ACC112 (cell line): ENCODE results near the gene TEKT5.
"Not testable (repeated sequence)": the region's sequence is repeated elsewhere in the genome, so short reads cannot be mapped to it uniquely, and the experiment has no call there.

Experiments
- H2AFZ ChIP-seq: fragments of 200-600 bp; sonication (generic); one replicate; pipeline ENCODE4 v1.6.0; 2017; ENCODE audit warnings: antibody characterized with exemption, low read length; ENCODE audit not compliant: unreplicated experiment
- H3K27ac ChIP-seq: fragments of 200-600 bp; sonication (generic); 2 replicates; pipeline ENCODE4 v1.5.1; 2014; ENCODE audit warnings: low read depth, mild to moderate bottlenecking, antibody characterized with exemption, low read length, moderate library complexity
- H3K27me3 ChIP-seq: fragments of 200-600 bp; sonication (generic); 2 replicates; pipeline ENCODE4 v1.6.1; 2014; ENCODE audit warnings: mild to moderate bottlenecking, antibody characterized with exemption, low read length, moderate library complexity, mixed read lengths; ENCODE audit not compliant: insufficient read depth
- H3K36me3 ChIP-seq: fragments of 200-600 bp; sonication (generic); 2 replicates; pipeline ENCODE4 v1.6.1; 2016; ENCODE audit warnings: mild to moderate bottlenecking, antibody characterized with exemption, low read length, moderate library complexity, mixed read lengths; ENCODE audit not compliant: insufficient read depth
- H3K4me1 ChIP-seq: fragments of 200-600 bp; sonication (generic); one replicate; pipeline ENCODE4 v1.6.1; 2016; ENCODE audit warnings: low read length, mixed read lengths; ENCODE audit not compliant: insufficient read depth, unreplicated experiment, control insufficient read depth
- H3K4me3 ChIP-seq: fragments of 200-600 bp; sonication (generic); 2 replicates; pipeline ENCODE4 v1.5.1; 2014; ENCODE audit warnings: mild to moderate bottlenecking, low read depth, low read length
- H3K79me2 ChIP-seq: fragments of 200-600 bp; sonication (generic); one replicate; pipeline ENCODE4 v1.6.0; 2016; ENCODE audit warnings: low read length; ENCODE audit not compliant: control insufficient read depth, unreplicated experiment, insufficient read depth

Gene TEKT5

GRCh38 chr16:10658943-10659342 lies 35.8 kb downstream of the TEKT5 start:
- Histone ChIP-seq H3K27ac (no peak overlapping the region), H3K27me3 (peaks cover 33% of the 10 kb centered on the region), H3K79me2 (no peaks in the 10 kb centered on the region), H3K4me3 (no peak overlapping the region), H3K36me3 (no peaks in the 10 kb centered on the region), H3K4me1 (no peaks in the 10 kb centered on the region), H2AFZ (no peak overlapping the region)

DNA sequence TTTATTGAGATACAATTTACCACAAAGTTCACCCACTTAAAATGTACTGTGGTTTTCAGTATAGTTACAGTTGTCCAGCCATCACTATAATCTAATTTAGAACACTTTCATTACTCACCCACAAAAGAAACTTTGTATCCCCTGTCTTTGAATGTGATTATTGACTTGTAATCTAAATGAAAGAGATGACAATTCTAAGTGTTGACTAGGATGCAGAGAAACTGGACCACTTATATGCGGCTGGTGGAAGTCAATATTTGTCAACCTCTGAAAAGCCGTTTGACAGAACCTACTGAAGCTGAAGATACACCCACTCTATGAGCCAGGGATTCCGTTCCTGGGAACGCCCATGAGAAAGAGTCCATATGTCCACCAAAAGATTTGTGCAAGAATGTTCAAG lies 36.8 kb downstream of the TEKT5 start:
- Histone ChIP-seq H3K79me2 (no peaks in the 10 kb centered on the region), H3K36me3 (no peaks in the 10 kb centered on the region), H3K27me3 (peaks cover 23% of the 10 kb centered on the region), H3K27ac (no peak overlapping the region), H3K4me1 (no peaks in the 10 kb centered on the region), H2AFZ (no peak overlapping the region), H3K4me3 (no peak overlapping the region)

DNA sequence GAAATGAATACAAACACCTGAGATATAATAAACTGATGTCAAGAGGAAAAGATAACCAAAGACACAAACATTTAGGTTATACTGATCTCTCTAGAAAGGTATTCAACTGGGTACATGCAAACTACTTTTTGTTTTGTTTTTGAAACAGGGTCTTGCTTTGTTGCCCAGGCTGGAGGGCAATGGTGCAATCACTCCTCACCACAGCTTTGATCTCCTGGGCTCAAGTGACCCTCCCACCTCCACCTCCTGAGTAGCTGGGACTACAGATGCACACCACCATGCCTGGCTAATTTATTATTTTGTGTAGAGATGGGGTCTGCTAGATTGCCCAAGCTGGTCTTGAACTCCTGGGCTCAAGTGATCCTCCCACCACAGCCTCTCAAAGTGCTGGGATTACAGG lies 38.1 kb downstream of the TEKT5 start:
- H3K27me3 ChIP-seq = peaks cover 10% of the 10 kb centered on the region
- no peaks in the 10 kb centered on the region for H3K36me3 ChIP-seq
- no peak overlapping the region for H3K27ac ChIP-seq
- no peak overlapping the region for H2AFZ ChIP-seq
- no peak overlapping the region for H3K4me3 ChIP-seq
- no peaks in the 10 kb centered on the region for H3K4me1 ChIP-seq
- no peaks in the 10 kb centered on the region for H3K79me2 ChIP-seq

DNA sequence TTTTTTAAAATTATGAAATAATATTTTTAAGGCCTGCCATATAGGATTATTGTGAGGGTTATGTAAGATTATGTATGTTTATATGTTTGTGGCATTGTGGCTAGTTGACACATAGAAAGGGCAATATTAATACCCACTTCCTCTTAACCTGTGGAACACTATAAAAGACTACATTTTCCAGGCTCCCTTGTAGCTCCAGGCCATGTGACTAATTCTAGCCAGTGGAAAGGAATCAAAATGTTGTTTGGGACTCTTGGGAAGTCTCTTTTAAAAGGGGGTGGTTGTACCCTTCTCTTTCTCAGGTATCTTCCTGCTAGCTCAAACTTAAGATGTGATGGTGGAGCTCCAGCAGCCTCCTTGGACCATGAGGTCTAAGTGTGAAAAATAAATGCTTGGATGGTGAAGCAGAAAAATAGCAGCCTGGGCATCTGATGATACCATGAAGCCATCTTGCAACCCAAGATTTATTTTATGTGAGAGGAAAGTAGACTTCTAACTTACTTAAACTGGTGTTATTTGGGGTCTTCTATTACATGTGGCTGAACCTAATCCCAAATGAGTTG lies 39.2 kb downstream of the TEKT5 start:
- Histone ChIP-seq H3K79me2 (no peaks in the 10 kb centered on the region), H3K27ac (no peak overlapping the region), H3K36me3 (no peaks in the 10 kb centered on the region), H2AFZ (no peak overlapping the region), H3K4me1 (no peaks in the 10 kb centered on the region), H3K27me3 (peaks cover 4% of the 10 kb centered on the region; the same call in 1 of the 2 replicates), H3K4me3 (no peak overlapping the region)

GRCh38 chr16:10654592-10655414 lies 39.9 kb downstream of the TEKT5 start:
- no peak overlapping the region for H3K4me3 ChIP-seq
- H3K79me2 ChIP-seq = no peaks in the 10 kb centered on the region
- peaks cover 4% of the 10 kb centered on the region; the same call in 1 of the 2 replicates for H3K27me3 ChIP-seq
- no peaks in the 10 kb centered on the region for H3K4me1 ChIP-seq
- H3K27ac ChIP-seq = no peak overlapping the region
- no peak overlapping the region for H2AFZ ChIP-seq
- no peaks in the 10 kb centered on the region for H3K36me3 ChIP-seq

DNA sequence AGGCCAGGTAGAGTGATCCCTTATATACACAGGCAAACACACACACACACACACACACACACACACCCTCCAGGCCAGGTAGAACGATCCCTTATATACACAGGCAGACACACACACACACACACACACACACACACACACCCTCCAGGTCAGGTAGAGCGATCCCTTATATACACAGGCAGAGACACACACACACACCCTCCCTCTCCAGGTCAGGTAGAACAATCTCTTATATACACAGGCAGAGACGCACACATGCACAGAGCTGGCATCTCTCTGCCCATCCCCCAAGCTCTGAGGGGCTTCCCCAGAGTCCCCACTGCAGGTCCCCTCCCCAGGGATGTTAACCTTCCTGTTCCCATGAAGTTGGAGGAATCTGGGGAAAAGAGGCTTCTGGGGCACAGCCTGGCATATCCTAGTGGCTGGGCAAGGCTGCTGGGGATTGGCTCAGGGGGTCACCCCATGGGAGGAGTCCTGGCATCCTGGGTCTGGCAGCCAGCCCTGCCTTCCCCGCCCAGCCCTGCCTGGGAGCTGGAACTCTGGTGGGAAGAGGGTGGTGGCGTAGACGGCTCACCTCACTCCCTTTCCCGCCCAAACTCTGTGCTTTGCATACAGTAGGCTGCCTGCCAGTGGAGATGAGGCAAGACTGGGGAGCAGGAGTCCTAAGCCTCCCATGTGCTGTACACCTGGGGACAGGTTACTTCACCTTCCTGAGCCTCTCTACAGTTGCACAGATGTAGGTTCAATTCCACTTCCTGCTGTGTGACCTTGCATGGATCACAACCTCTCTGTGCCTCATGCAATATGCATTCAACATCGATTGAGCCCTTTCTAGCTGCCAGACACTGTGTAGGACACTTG lies 41.8 kb downstream of the TEKT5 start:
- Histone ChIP-seq H3K79me2 (no peaks in the 10 kb centered on the region), H3K27ac (no peak overlapping the region), H3K27me3 (no peaks in the 10 kb centered on the region; the same call in 1 of the 2 replicates), H3K4me1 (no peaks in the 10 kb centered on the region), H3K4me3 (no peak overlapping the region), H2AFZ (no peak overlapping the region), H3K36me3 (no peaks in the 10 kb centered on the region)

GRCh38 chr16:10649098-10649497 lies 45.6 kb downstream of the TEKT5 start:
- not testable (repeated sequence) for H3K4me3 ChIP-seq, H3K79me2 ChIP-seq, H3K4me1 ChIP-seq, H3K27ac ChIP-seq, H3K36me3 ChIP-seq, H2AFZ ChIP-seq, H3K27me3 ChIP-seq

DNA sequence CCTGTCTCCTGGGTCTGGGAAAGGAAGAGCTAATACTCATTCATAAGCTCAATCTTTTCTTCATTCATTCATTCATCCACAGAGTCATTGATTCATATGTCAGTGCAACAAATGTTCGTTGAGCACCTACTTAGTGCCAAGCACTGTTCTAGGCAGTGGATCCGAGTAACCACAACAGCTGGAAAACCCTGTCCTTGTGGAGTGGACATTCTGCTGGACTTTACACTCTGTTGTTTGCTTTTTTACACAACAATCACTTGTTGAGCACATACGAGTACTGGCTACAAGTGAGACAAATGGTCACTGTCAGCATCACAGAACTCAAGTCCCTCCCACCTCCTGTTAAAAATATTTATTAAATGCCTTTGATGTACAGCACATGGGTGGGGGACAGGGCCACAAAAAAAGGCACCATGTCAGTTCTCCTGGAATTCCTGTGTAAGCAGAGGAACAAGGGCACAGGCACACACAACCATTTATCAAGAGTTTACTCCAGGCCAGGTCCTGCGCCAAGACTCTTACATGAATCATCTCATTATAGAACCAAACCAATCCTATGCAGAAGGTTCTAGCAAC lies 46.9 kb downstream of the TEKT5 start:
- H3K4me1 ChIP-seq = no peaks in the 10 kb centered on the region
- no peak overlapping the region for H2AFZ ChIP-seq
- H3K27me3 ChIP-seq = no peaks in the 10 kb centered on the region
- no peak overlapping the region for H3K4me3 ChIP-seq
- no peak overlapping the region for H3K27ac ChIP-seq
- H3K36me3 ChIP-seq = no peaks in the 10 kb centered on the region
- no peaks in the 10 kb centered on the region for H3K79me2 ChIP-seq

GRCh38 chr16:10647264-10647720 lies 47.4 kb downstream of the TEKT5 start:
- Histone ChIP-seq H3K36me3 (no peaks in the 10 kb centered on the region), H3K27ac (no peak overlapping the region), H2AFZ (no peak overlapping the region), H3K4me3 (no peak overlapping the region), H3K4me1 (no peaks in the 10 kb centered on the region), H3K27me3 (peaks cover 1% of the 10 kb centered on the region; the same call in 1 of the 2 replicates), H3K79me2 (no peaks in the 10 kb centered on the region)

GRCh38 chr16:10646581-10647263 lies 48.0 kb downstream of the TEKT5 start:
- Histone ChIP-seq H3K79me2 (no peaks in the 10 kb centered on the region), H3K36me3 (no peaks in the 10 kb centered on the region)

More at GRCh38 chr16:10646581-10647263, 48.0 kb downstream of the TEKT5 start:
- H2AFZ ChIP-seq = no peak overlapping the region
- H3K4me3 ChIP-seq = no peak overlapping the region
- H3K4me1 ChIP-seq = no peaks in the 10 kb centered on the region
- no peak overlapping the region for H3K27ac ChIP-seq
- H3K27me3 ChIP-seq = peaks cover 6% of the 10 kb centered on the region; the same call in 1 of the 2 replicates
